Mesenchymal stem cell (in vitro differentiated cells and primary cell): ENCODE measurements around the gene CLEC19A.

ENCODE experiments used
- DNase-seq: peaks from one replicate; pipeline ENCODE4 v3.0.0-alpha.2; 2013
- H2AFZ ChIP-seq: one replicate; pipeline ENCODE4 v1.6.1; 2013; ENCODE audit warnings: low read depth, mild to moderate bottlenecking, control low read depth, inconsistent platforms, low read length, moderate library complexity
- H2AK5ac ChIP-seq: 2 replicates; pipeline ENCODE4 v1.6.1; 2013; ENCODE audit warnings: low read length, moderate library complexity, mild to moderate bottlenecking, inconsistent platforms; ENCODE audit not compliant: severe bottlenecking
- H2BK120ac ChIP-seq: one replicate; pipeline ENCODE4 v1.6.1; 2013; ENCODE audit warnings: low read depth, mild to moderate bottlenecking, inconsistent platforms, low read length, moderate library complexity
- H2BK12ac ChIP-seq, 2 experiments: one replicate each; pipeline ENCODE4 v1.6.1; 2013; ENCODE audit warnings: inconsistent platforms in 2 of 2, low read length in 2 of 2, mild to moderate bottlenecking in 2 of 2, moderate library complexity in 2 of 2, control low read depth in 1 of 2
- H2BK15ac ChIP-seq: one replicate; pipeline ENCODE4 v1.6.1; 2013; ENCODE audit warnings: mild to moderate bottlenecking, low read depth, inconsistent platforms; ENCODE audit not compliant: poor library complexity, severe bottlenecking
- H2BK5ac ChIP-seq: 2 replicates; pipeline ENCODE4 v1.6.1; 2013; ENCODE audit warnings: low read depth, mild to moderate bottlenecking, low read length, control low read depth, inconsistent platforms; ENCODE audit not compliant: poor library complexity, severe bottlenecking
- H3K14ac ChIP-seq, 2 experiments: one replicate each; pipeline ENCODE4 v1.6.1; 2013; ENCODE audit warnings: inconsistent platforms in 2 of 2, low read length in 2 of 2, control low read depth in 1 of 2, mild to moderate bottlenecking in 1 of 2, moderate library complexity in 1 of 2
- H3K18ac ChIP-seq, 2 experiments: one replicate each; pipeline ENCODE4 v1.6.1; 2013; ENCODE audit warnings: inconsistent platforms in 2 of 2, low read length in 2 of 2, control low read depth in 1 of 2, low read depth in 1 of 2, mild to moderate bottlenecking in 1 of 2
- H3K23ac ChIP-seq, 2 experiments: one replicate each; pipeline ENCODE4 v1.6.1; 2013; ENCODE audit warnings: inconsistent platforms in 2 of 2, low read length in 2 of 2, mild to moderate bottlenecking in 2 of 2, moderate library complexity in 2 of 2, control low read depth in 1 of 2
- H3K27ac ChIP-seq: 2 replicates; pipeline ENCODE4 v1.5.1; 2013; ENCODE audit warnings: mild to moderate bottlenecking, moderate library complexity, low read length, control low read depth, inconsistent platforms; ENCODE audit not compliant: poor library complexity, severe bottlenecking
- H3K27me3 ChIP-seq, 2 experiments: 2 replicates each; pipeline versions ENCODE4 v1.6.1 to v1.7.0; 2013; ENCODE audit warnings: low read length in 2 of 2, mild to moderate bottlenecking in 2 of 2, moderate library complexity in 2 of 2, control low read depth in 1 of 2, inconsistent platforms in 1 of 2; ENCODE audit not compliant: control insufficient read depth in 1 of 2, insufficient read depth in 1 of 2
- H3K36me3 ChIP-seq, 2 experiments: 2 replicates each; pipeline versions ENCODE4 v1.6.1 to v1.7.0; 2013; ENCODE audit warnings: low read length in 2 of 2, control low read depth in 1 of 2, inconsistent platforms in 1 of 2, low read depth in 1 of 2, mild to moderate bottlenecking in 1 of 2; ENCODE audit not compliant: insufficient read depth in 2 of 2, control insufficient read depth in 1 of 2
- H3K4ac ChIP-seq, 2 experiments: one replicate each; pipeline ENCODE4 v1.6.1; 2013; ENCODE audit warnings: inconsistent platforms in 2 of 2, low read length in 2 of 2, mild to moderate bottlenecking in 2 of 2, moderate library complexity in 2 of 2, control low read depth in 1 of 2, low read depth in 1 of 2
- H3K4me1 ChIP-seq: 2 replicates; pipeline ENCODE4 v1.6.1; 2013; ENCODE audit warnings: low read depth, low read length, control low read depth; ENCODE audit not compliant: control insufficient read depth, insufficient read depth
- H3K4me2 ChIP-seq: 2 replicates; pipeline ENCODE4 v1.6.1; 2013; ENCODE audit warnings: low read length, mild to moderate bottlenecking, inconsistent platforms; ENCODE audit not compliant: poor library complexity, severe bottlenecking
- H3K4me3 ChIP-seq, 2 experiments: 2 replicates each; pipeline versions ENCODE4 v1.5.1 to v1.7.0; 2013; ENCODE audit warnings: low read length in 2 of 2, mild to moderate bottlenecking in 2 of 2, control low read depth in 1 of 2, low read depth in 1 of 2; ENCODE audit not compliant: insufficient read depth in 1 of 2
- H3K79me1 ChIP-seq: replicated peaks from 2 replicates; pipeline ENCODE4 v1.6.1; 2013; ENCODE audit warnings: mild to moderate bottlenecking, control low read depth, low read length, inconsistent platforms; ENCODE audit not compliant: poor library complexity, severe bottlenecking
- H3K9ac ChIP-seq: 2 replicates; pipeline ENCODE4 v1.7.0; 2013; ENCODE audit warnings: mild to moderate bottlenecking, low read length, moderate library complexity
- H3K9me3 ChIP-seq: 2 replicates; pipeline ENCODE4 v1.7.0; 2013; ENCODE audit warnings: mild to moderate bottlenecking, low read length; ENCODE audit not compliant: control insufficient read depth
- H4K8ac ChIP-seq: one replicate; pipeline ENCODE4 v1.6.1; 2013; ENCODE audit warnings: inconsistent platforms, mild to moderate bottlenecking, low read length, moderate library complexity
- H4K91ac ChIP-seq: one replicate; pipeline ENCODE4 v1.6.1; 2013; ENCODE audit warnings: mild to moderate bottlenecking, low read length, inconsistent platforms
- WGBS: methylation state at CpG from one replicate; pipeline ENCODE4 v1.1.7; 2013; ENCODE audit warnings: mixed read lengths; 5-methylcytosine and 5-hydroxymethylcytosine counted together

CLEC19A gene

DNA sequence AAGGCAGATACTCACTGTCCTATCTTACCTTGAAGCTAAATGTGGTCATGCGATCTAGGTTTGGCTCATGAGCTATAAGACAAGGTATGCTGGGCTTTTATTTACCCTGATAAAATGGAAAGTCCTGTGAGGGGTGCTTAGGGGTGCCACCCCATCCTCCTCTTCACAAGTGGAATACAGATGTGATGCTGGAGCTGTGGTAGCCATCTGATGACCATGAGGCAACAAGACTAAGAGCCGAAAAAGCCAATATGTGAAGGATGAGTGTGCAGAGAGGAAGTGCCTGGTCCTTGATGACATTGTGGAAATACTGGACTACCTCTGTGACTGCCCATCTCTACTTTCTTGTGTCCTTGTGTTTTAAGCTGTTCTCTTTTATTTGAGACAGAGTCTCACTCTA is 74.0 kb downstream of the CLEC19A start:
- Histone ChIP-seq H3K27me3 (peaks cover 0 to 5% of the 10 kb centered on the region in 2 experiments), H2BK5ac (no peak overlapping the region), H2AFZ (no peak overlapping the region), H3K18ac (no peak overlapping the region), H3K9ac (no peak overlapping the region), H2BK12ac (no peak overlapping the region), H2AK5ac (no peak overlapping the region), H2BK15ac (no peak overlapping the region), H3K4me2 (no peak overlapping the region), H3K9me3 (peaks cover 4% of the 10 kb centered on the region), H3K27ac (no peak overlapping the region), H3K14ac (no peak overlapping the region), H4K8ac (no peak overlapping the region), H4K91ac (no peak overlapping the region), H3K79me1 (no peaks in the 10 kb centered on the region), H3K4me3 (no peak overlapping the region), H3K36me3 (no peaks in the 10 kb centered on the region), H3K4ac (no peak overlapping the region), H3K4me1 (no peaks in the 10 kb centered on the region), H3K23ac (no peak overlapping the region), H2BK120ac (no peak overlapping the region)
- no peak for DNase-seq
- 94% methylated on average over 2 of the region's 2 CpGs for WGBS
